ENCODE results near the gene IKZF3.

Gene IKZF3

DNA sequence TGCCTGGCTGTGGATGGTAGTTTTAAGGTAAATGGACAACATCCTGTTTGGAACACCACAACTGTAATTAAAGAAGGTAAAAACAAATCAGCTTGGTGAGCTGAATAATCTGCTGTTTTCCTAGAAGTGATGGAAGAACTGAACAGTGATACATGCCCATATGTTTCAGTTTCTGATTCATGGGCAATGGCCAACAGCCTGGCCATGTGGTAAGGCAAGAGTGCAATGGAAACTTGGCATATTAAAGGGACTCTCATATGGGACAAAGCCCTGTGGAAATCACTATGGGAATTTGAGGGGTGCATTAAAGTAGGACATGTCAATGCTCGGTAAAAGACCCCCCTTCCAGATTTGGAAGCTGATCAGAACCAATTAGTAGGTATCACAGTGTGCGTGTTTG is 37.8 kb downstream of the IKZF3 start:
- TF ChIP-seq, protein P1, sequence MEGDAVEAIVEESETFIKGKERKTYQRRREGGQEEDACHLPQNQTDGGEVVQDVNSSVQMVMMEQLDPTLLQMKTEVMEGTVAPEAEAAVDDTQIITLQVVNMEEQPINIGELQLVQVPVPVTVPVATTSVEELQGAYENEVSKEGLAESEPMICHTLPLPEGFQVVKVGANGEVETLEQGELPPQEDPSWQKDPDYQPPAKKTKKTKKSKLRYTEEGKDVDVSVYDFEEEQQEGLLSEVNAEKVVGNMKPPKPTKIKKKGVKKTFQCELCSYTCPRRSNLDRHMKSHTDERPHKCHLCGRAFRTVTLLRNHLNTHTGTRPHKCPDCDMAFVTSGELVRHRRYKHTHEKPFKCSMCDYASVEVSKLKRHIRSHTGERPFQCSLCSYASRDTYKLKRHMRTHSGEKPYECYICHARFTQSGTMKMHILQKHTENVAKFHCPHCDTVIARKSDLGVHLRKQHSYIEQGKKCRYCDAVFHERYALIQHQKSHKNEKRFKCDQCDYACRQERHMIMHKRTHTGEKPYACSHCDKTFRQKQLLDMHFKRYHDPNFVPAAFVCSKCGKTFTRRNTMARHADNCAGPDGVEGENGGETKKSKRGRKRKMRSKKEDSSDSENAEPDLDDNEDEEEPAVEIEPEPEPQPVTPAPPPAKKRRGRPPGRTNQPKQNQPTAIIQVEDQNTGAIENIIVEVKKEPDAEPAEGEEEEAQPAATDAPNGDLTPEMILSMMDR (conservative IDR thresholded peaks at IDR 0.05; ENCODE audit: low read depth, low read length): no peak

DNA sequence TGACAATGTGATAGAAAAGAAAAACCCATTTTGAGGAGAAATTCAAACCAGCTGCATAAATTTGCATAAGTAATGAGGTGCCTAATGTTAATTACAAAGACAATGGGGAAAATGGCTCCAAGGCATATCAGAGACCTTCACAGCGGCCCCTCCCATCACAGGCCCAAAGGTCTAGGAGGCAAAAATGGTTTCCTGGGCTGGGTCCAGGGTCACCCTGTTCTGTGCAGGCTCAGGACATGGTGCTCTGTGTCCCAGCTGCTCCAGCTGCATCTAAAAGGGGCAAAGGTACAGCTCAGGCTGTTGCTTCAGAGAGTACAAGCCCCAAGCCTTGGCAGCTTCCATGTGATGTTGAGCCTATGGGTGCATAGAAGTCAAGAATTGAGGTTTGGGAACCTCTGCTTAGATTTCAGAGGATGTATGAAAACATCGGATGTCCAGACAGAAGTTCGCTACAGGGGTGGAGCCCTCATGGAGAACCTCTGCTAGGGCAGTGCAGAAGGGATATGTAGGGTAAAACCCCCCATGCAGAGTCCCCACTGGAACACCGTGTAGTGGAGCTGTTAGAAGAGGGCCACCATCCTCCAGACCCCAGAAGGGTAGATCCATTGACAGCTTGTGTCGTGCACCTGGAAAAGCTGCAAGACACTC is 40.6 kb downstream of the IKZF3 start:
- H3K4me3 ChIP-seq (ENCODE audit: low read length): no peak overlapping the region
- TF ChIP-seq, protein P1 (conservative IDR thresholded peaks at IDR 0.05; ENCODE audit: low read depth, low read length): no peak
- no peak for DNase-seq (ENCODE audit: low read depth)

More for the DNA sequence above, 37.8 kb downstream of the IKZF3 start:
- no peak for DNase-seq (ENCODE audit: low read depth)
- H3K4me3 ChIP-seq (ENCODE audit: low read length): no peak overlapping the region

DNA sequence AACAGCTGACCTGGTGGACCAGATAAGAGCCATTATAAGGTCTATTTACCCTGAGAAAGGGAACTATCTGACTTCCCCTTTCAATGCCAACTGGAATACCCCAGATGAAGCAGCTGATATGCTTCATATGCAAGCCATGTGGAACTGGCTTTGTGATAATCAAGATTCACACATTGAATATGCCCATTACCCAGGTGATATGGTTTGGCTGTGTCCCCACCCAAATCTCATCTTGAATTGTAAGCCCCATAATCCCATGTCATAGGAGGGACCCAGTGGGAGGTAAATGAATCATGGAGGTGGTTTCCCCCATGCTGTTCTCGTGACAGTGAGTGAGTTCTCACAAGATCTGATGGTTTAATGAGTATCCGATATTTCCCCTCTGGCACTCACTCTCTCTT is 42.1 kb downstream of the IKZF3 start:
- no peak overlapping the region for H3K4me3 ChIP-seq (ENCODE audit: low read length)
- DNase-seq (ENCODE audit: low read depth): no peak
- TF ChIP-seq, protein P1 (conservative IDR thresholded peaks at IDR 0.05; ENCODE audit: low read depth, low read length): no peak

DNA sequence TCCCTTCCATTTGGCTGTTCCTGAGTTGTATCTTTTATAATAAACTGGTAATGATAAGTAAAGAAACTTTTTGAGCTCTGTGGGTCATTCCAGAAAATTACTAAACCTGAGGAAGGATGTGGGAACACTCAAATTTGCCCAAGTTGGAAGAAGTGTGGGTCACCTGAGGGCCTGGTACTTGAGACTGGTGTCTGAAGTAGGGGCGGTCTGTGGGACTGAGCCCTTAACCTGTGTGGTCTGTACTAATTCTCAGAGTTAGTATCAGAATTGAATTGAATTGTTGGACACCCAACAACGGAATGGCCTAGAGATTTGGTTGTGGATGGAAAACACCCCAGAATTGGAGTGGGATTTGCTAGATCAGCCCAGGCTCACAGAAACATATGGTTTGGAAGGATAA is 43.1 kb downstream of the IKZF3 start:
- no peak for DNase-seq (ENCODE audit: low read depth)
- H3K4me3 ChIP-seq (ENCODE audit: low read length): no peak overlapping the region
- TF ChIP-seq, protein P1 (conservative IDR thresholded peaks at IDR 0.05; ENCODE audit: low read depth, low read length): no peak

DNA sequence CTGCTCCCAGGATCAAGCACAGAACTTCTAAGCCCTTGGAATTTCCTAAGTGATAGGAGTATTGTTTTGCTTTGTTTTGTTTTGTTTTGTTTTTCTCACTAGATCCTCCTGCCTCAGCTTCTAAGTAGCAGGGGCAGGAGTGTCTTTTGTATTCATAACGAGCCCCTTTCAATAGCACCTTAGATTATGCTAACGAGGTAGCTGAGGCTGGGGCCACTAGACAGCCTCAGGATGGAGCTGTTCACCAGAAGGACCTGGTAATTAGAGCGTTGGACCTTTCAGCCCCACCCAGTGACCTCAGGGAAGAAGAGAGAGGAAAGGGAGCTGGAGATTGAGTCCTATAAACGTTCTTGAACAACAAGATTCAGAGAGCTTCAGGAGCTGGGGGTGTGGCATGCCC is 43.6 kb downstream of the IKZF3 start:
- no peak for DNase-seq (ENCODE audit: low read depth)
- H3K4me3 ChIP-seq (ENCODE audit: low read length): no peak overlapping the region

DNA sequence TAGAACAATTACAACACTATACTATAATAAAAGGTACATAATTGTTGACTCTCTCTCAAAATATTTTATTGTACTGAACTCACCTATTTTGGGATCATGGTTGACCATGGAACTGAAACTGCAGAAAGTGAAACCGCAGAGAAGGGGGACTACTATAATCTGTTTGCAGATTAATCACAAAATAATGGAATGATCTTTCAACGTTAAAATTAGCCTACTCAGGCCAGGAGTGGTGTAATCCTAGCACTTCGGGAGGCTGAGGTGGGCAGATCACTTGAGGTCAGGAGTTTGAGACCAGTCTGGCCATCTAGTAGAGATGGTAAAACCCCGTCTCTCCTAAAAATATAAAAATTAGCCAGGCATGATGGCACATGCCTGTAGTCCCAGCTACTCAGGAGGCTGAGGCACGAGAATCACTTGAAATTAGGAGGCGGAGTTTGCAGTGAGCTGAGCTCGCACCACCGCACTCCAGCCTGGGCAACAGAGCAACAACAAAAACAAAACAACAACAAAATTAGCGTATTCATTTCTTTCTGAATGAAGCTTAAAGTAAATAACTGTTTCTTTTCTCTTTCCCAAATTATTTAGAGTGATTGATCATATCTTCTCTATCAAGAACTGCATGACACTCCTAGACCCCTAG is 45.6 kb downstream of the IKZF3 start:
- TF ChIP-seq, protein P1 (conservative IDR thresholded peaks at IDR 0.05; ENCODE audit: low read depth, low read length): no peak
- no peak overlapping the region for H3K4me3 ChIP-seq (ENCODE audit: low read length)
- no peak for DNase-seq (ENCODE audit: low read depth)

More for the DNA sequence above, 43.6 kb downstream of the IKZF3 start:
- TF ChIP-seq, protein P1 (conservative IDR thresholded peaks at IDR 0.05; ENCODE audit: low read depth, low read length): no peak

DNA sequence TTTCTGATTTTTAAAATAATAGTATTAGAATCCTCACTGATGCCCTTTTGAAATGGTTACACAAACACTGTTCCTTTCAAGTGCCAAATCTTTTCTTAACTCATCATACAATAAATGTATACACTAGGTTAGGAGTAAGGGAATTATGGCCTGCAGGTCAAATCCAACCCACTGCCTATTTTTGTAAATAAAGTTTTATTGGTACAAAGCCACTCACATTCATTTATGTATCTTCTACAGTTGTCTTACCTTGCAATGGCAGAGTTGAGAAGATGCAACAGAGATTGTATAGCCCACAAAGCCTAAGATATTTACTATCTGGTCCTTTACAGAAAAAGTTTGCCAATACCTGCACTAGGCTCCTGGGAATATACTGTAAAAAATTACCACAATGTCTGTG is 47.8 kb downstream of the IKZF3 start:
- TF ChIP-seq, protein P1 (conservative IDR thresholded peaks at IDR 0.05; ENCODE audit: low read depth, low read length): no peak
- DNase-seq (ENCODE audit: low read depth): no peak

More for the DNA sequence above, 47.8 kb downstream of the IKZF3 start:
- no peak overlapping the region for H3K4me3 ChIP-seq (ENCODE audit: low read length)

Measured in retinal pigment epithelial cell (primary cell).